Upper lobe of left lung (tissue), 6 donors: ENCODE results near the gene FOXP1. TPM values are rescaled to one million over a fixed set of nuclear protein-coding genes. Genes with fewer than 3 reads are reported as not detected.

Source experiments
- ATAC-seq, 2 donors: fragments of 200-7000 bp; cut with Tn5 transposase; one replicate each; pipeline ENCODE4 v1.9.1; 2022; ENCODE audit warnings: mild to moderate bottlenecking in 2 of 2, moderate library complexity in 2 of 2; ENCODE audit not compliant: low FRiP score in 2 of 2
- DNase-seq, 2 donors: peaks; one replicate each; pipeline ENCODE4 v3.0.0-alpha.2; 2019 to 2020
- H3K27ac ChIP-seq, 4 donors: fragments of 200-600 bp; sonication (generic); one replicate each; pipeline ENCODE4 v1.5.1; 2016 to 2019
- H3K27me3 ChIP-seq, 4 donors: fragments of 200-600 bp; sonication (generic); one replicate each; pipeline ENCODE4 v1.5.1; 2017 to 2019
- H3K36me3 ChIP-seq, 4 donors: fragments of 200-600 bp; sonication (generic); one replicate each; pipeline ENCODE4 v1.5.1; 2016 to 2019
- H3K4me1 ChIP-seq, 4 donors: fragments of 200-600 bp; sonication (generic); one replicate each; pipeline ENCODE4 v1.5.1; 2018 to 2019
- H3K4me3 ChIP-seq, 4 donors: fragments of 200-600 bp; sonication (generic); one replicate each; pipeline ENCODE4 v1.5.1; 2017 to 2019; ENCODE audit warnings: mild to moderate bottlenecking in 2 of 4, moderate library complexity in 1 of 4
- H3K9me3 ChIP-seq, 4 donors: fragments of 200-600 bp; sonication (generic); one replicate each; pipeline ENCODE4 v1.5.1; 2018 to 2019
- CTCF ChIP-seq, 6 experiments: fragments of 450-650 bp in 4 of 6; fragments of 200-600 bp in 2 of 6; sonication (generic) in 2 of 6; IDR thresholded peaks; one replicate each; pipeline ENCODE4 v1.5.1; 2016 to 2019; ENCODE audit warnings: antibody characterized with exemption in 6 of 6
- EP300 ChIP-seq, 4 donors: sonication (generic); formaldehyde crosslinking; IDR thresholded peaks; one replicate each; pipeline ENCODE4 v1.5.1; 2017; ENCODE audit warnings: antibody characterized with exemption in 4 of 4, control low read depth in 2 of 4
- POLR2A ChIP-seq, 4 donors: fragments of 450-650 bp; IDR thresholded peaks; one replicate each; pipeline ENCODE4 v1.5.1; 2016 to 2017; ENCODE audit warnings: antibody characterized with exemption in 4 of 4, mild to moderate bottlenecking in 2 of 4
- POLR2AphosphoS5 ChIP-seq, 2 donors: sonication (generic); formaldehyde crosslinking; IDR thresholded peaks; one replicate each; pipeline ENCODE4 v1.5.1; 2017; ENCODE audit warnings: antibody characterized with exemption in 2 of 2
- WGBS, 2 donors: methylation state at CpG; one replicate each; pipeline ENCODE4 v1.1.5; 2017 to 2018; 5-methylcytosine and 5-hydroxymethylcytosine counted together
- total RNA-seq, 6 donors: library from RNA; depleted of rRNA in 4 of 6; stranded (reverse); fragments of >200 nt in 4 of 6; gene quantifications; one replicate each; pipeline versions ENCODE4 v1.1.0 to v1.2.1, GENCODE V29; 2016 to 2021
- donor health status: DM: no; HTN: no; CAD: no; lungs with moderate emphysema.
- donor health status: DM: no; HTN: yes; CAD: no; lungs with severe emphysema.

FOXP1 gene
- total RNA-seq, 6 donors from 2014 or later, result 103 to 248 (median 134) TPM

DNA sequence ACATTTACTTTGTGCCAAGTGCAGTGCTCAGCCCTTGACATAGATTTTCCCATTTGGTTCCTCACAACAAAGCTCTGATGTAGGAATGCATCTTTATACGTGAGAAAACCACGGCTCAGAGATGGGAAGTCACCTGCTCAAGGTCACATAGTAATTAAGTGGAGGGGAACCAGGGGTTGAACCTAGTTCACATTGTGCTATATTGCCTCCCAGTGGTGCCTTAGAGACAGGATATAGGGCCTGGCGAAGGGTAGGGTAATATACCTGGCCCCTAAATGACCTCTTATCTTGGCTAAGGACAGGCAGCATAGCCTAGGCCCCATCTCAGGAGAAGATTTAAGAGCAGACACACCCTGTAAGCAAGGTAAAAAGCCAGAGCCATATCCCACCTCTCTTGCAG is 71.5 kb downstream of the FOXP1 start:
- no peaks in the 10 kb centered on the region for H3K27me3 ChIP-seq
- H3K36me3 ChIP-seq, result no peaks in the 10 kb centered on the region
- H3K4me3 ChIP-seq, result no peak overlapping the region
- ATAC-seq (no peak), DNase-seq (no peak)
- no peaks in the 10 kb centered on the region for H3K9me3 ChIP-seq
- peak overlapping the region in 1 of 4 donors; percentile 18 for H3K27ac ChIP-seq
- WGBS, 2 donors, result 55 to 73% methylated on average over 3 of the region's 3 CpGs
- TF ChIP-seq EP300 (IDR thresholded peaks at IDR 0.05) (no peak), CTCF (IDR thresholded peaks at IDR 0.05) (no peak), POLR2AphosphoS5 (IDR thresholded peaks at IDR 0.05) (no peak), POLR2A (IDR thresholded peaks at IDR 0.05) (peak in 1 of 4 donors; percentile 11)
- H3K4me1 ChIP-seq, result peaks cover 8 to 27% (median 9%) of the 10 kb centered on the region in 4 donors

- TF ChIP-seq POLR2AphosphoS5 (IDR thresholded peaks at IDR 0.05) (no peak), POLR2A (IDR thresholded peaks at IDR 0.05) (no peak), CTCF (IDR thresholded peaks at IDR 0.05) (no peak), EP300 (IDR thresholded peaks at IDR 0.05) (no peak)
- DNase-seq (no peak), ATAC-seq (peak in 1 of 2 donors; percentile 3)
- peaks cover 8 to 27% (median 9%) of the 10 kb centered on the region in 4 donors for H3K4me1 ChIP-seq
- no peak overlapping the region for H3K27ac ChIP-seq
- no peaks in the 10 kb centered on the region for H3K27me3 ChIP-seq
- no peak overlapping the region for H3K4me3 ChIP-seq
- H3K9me3 ChIP-seq, result no peaks in the 10 kb centered on the region
- no peaks in the 10 kb centered on the region for H3K36me3 ChIP-seq
Measured at GRCh38 chr3:71511446-71511845, 72.1 kb downstream of the FOXP1 start.

DNA sequence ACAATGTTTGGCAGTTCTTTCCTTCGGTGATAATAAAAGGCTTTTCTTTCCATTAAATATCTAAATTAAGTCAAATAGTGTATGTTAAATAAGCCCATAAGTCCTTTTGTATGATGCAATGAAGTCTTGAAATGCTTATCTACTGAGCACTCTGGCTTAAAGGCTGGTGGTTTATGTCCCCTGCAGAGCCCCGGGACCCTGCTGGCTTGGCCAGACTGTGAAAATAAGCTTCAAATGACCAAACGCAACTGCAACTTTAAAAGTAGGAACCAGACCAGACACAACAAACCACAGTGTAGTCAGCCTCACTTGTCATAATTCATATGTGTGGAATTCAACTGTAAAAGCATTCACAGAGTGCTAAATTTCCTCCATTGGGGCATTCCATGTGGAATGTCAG is 72.5 kb downstream of the FOXP1 start:
- TF ChIP-seq POLR2A (IDR thresholded peaks at IDR 0.05) (no peak), CTCF (IDR thresholded peaks at IDR 0.05) (no peak), POLR2AphosphoS5 (IDR thresholded peaks at IDR 0.05) (no peak), EP300 (IDR thresholded peaks at IDR 0.05) (no peak)
- Histone ChIP-seq H3K27me3 (no peaks in the 10 kb centered on the region), H3K4me1 (peaks cover 5 to 24% (median 7%) of the 10 kb centered on the region in 4 donors), H3K4me3 (no peak overlapping the region), H3K9me3 (no peaks in the 10 kb centered on the region), H3K36me3 (no peaks in the 10 kb centered on the region), H3K27ac (no peak overlapping the region)
- WGBS, 2 donors, result 50 to 58% methylated on average over 3 of the region's 3 CpGs
- peak in 1 of 2 donors; percentile 74 for ATAC-seq
- no peak for DNase-seq

DNA sequence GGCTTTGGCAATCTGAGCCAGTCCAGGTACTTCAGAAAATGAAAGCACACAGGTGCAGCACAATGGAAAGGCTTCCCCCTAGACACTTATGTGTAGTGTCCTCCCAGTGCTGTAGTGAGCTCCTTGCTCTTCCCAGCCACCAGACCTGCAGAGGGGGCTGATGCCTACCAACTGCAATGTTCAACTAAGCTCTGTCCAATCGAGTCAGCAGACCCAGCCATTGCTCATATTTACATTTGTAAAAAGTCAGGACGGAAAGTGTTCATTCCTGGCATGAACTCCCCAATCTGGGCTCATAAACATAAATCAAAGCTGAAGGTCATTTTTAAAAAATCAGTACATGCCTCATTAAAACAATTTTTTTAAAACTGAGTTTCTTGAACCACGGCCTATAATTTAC is 73.0 kb downstream of the FOXP1 start:
- ATAC-seq (no peak), DNase-seq (peak in 1 of 2 donors; percentile 28)
- H3K27ac ChIP-seq, result no peak overlapping the region
- TF ChIP-seq CTCF (IDR thresholded peaks at IDR 0.05) (no peak), POLR2AphosphoS5 (IDR thresholded peaks at IDR 0.05) (no peak), POLR2A (IDR thresholded peaks at IDR 0.05) (no peak), EP300 (IDR thresholded peaks at IDR 0.05) (no peak)
- no peaks in the 10 kb centered on the region for H3K9me3 ChIP-seq
- no peaks in the 10 kb centered on the region for H3K27me3 ChIP-seq
- no peaks in the 10 kb centered on the region for H3K36me3 ChIP-seq
- H3K4me3 ChIP-seq, result no peak overlapping the region
- peaks cover 5 to 19% (median 5%) of the 10 kb centered on the region in 4 donors for H3K4me1 ChIP-seq
- 63 to 67% methylated on average over 3 of the region's 3 CpGs for WGBS, 2 donors

GRCh38 chr3:71509066-71509465 is 74.5 kb downstream of the FOXP1 start:
- TF ChIP-seq POLR2A (IDR thresholded peaks at IDR 0.05), result no peak
- TF ChIP-seq CTCF (IDR thresholded peaks at IDR 0.05), result no peak
- TF ChIP-seq POLR2AphosphoS5 (IDR thresholded peaks at IDR 0.05), result no peak
- TF ChIP-seq EP300 (IDR thresholded peaks at IDR 0.05), result no peak
- DNase-seq (no peak), ATAC-seq (no peak)
- H3K27me3 ChIP-seq, result no peaks in the 10 kb centered on the region
- H3K27ac ChIP-seq, result no peak overlapping the region
- no peak overlapping the region for H3K4me3 ChIP-seq
- peaks cover 5 to 16% (median 5%) of the 10 kb centered on the region in 4 donors for H3K4me1 ChIP-seq
- 96 to 100% methylated on average over 3 of the region's 3 CpGs for WGBS, 2 donors
- no peaks in the 10 kb centered on the region for H3K36me3 ChIP-seq
- H3K9me3 ChIP-seq, result no peaks in the 10 kb centered on the region
